ENCODE measurements around the gene RHEX.
"Not testable (repeated sequence)": the region's sequence is repeated elsewhere in the genome, so short reads cannot be mapped to it uniquely, and the experiment has no call there.

Gene RHEX

GRCh38 chr1:206052919-206053610 lies at the start of gene RHEX:
Gene RHEX, plus strand, starts transcription at chr1:206053173. Its CDS starts 44,656 bp downstream, at chr1:206097829.
- H3K36me3 Mint-ChIP-seq; H3K27me3 Mint-ChIP-seq; H3K9me3 Mint-ChIP-seq; ATAC-seq (ENCODE audit: low read depth): not testable (repeated sequence)
- Mint-ChIP-seq H3K27ac (peak within 1 kb of the TSS; percentile 91), H3K4me1 (peaks cover 49% of the 10 kb centered on the region), H3K4me3 (peak within 1 kb of the TSS; percentile 77)
- DNase-seq (ENCODE audit: low spot score in 2 of 2): peak; percentile 47 to 57

- DNase-seq (ENCODE audit: low spot score in 2 of 2) (no peak), ATAC-seq (ENCODE audit: low read depth) (no peak)
- Mint-ChIP-seq H3K9me3 (no peaks in the 10 kb centered on the region), H3K4me3 (no peak overlapping the region), H3K27ac (no peak overlapping the region), H3K27me3 (peaks cover 10% of the 10 kb centered on the region), H3K4me1 (peaks cover 10% of the 10 kb centered on the region), H3K36me3 (no peaks in the 10 kb centered on the region)
These were observed 48.8 kb upstream of the RHEX start for GRCh38 chr1:206003854-206004800.

GRCh38 chr1:206004826-206005225 lies 48.1 kb upstream of the RHEX start:
- Mint-ChIP-seq H3K9me3 (no peaks in the 10 kb centered on the region), H3K27me3 (peaks cover 10% of the 10 kb centered on the region), H3K36me3 (no peaks in the 10 kb centered on the region), H3K4me1 (peaks cover 10% of the 10 kb centered on the region), H3K4me3 (no peak overlapping the region), H3K27ac (no peak overlapping the region)
- no peak for DNase-seq (ENCODE audit: low spot score in 2 of 2)
- no peak for ATAC-seq (ENCODE audit: low read depth)

- peaks cover 10% of the 10 kb centered on the region for H3K27me3 Mint-ChIP-seq
- DNase-seq (ENCODE audit: low spot score in 2 of 2) (no peak), ATAC-seq (ENCODE audit: low read depth) (no peak)
- H3K36me3 Mint-ChIP-seq: no peaks in the 10 kb centered on the region
- H3K27ac Mint-ChIP-seq: no peak overlapping the region
- peaks cover 10% of the 10 kb centered on the region for H3K4me1 Mint-ChIP-seq
- H3K4me3 Mint-ChIP-seq: no peak overlapping the region
- H3K9me3 Mint-ChIP-seq: no peaks in the 10 kb centered on the region
These were observed 47.7 kb upstream of the RHEX start for GRCh38 chr1:206005234-206005633.

GRCh38 chr1:206005778-206006180 lies 47.2 kb upstream of the RHEX start:
- DNase-seq (ENCODE audit: low spot score in 2 of 2) (no peak), ATAC-seq (ENCODE audit: low read depth) (no peak)
- Mint-ChIP-seq H3K36me3 (no peaks in the 10 kb centered on the region), H3K9me3 (no peaks in the 10 kb centered on the region), H3K4me1 (peaks cover 10% of the 10 kb centered on the region), H3K27ac (no peak overlapping the region), H3K4me3 (no peak overlapping the region), H3K27me3 (peaks cover 10% of the 10 kb centered on the region)

GRCh38 chr1:206006946-206007345 lies 46.0 kb upstream of the RHEX start:
- Mint-ChIP-seq H3K27ac (no peak overlapping the region), H3K9me3 (no peaks in the 10 kb centered on the region), H3K27me3 (peaks cover 10% of the 10 kb centered on the region), H3K4me3 (no peak overlapping the region), H3K4me1 (peaks cover 17% of the 10 kb centered on the region), H3K36me3 (no peaks in the 10 kb centered on the region)
- DNase-seq (ENCODE audit: low spot score in 2 of 2) (no peak), ATAC-seq (ENCODE audit: low read depth) (no peak)

GRCh38 chr1:206010060-206010459 lies 42.9 kb upstream of the RHEX start:
- Mint-ChIP-seq H3K4me1 (peaks cover 23% of the 10 kb centered on the region), H3K36me3 (no peaks in the 10 kb centered on the region), H3K4me3 (no peak overlapping the region), H3K27ac (no peak overlapping the region), H3K9me3 (no peaks in the 10 kb centered on the region), H3K27me3 (no peaks in the 10 kb centered on the region)
- DNase-seq (ENCODE audit: low spot score in 2 of 2) (no peak), ATAC-seq (ENCODE audit: low read depth) (no peak)

- Mint-ChIP-seq H3K36me3 (no peaks in the 10 kb centered on the region), H3K27ac (no peak overlapping the region), H3K4me3 (no peak overlapping the region), H3K27me3 (no peaks in the 10 kb centered on the region), H3K4me1 (peaks cover 23% of the 10 kb centered on the region), H3K9me3 (no peaks in the 10 kb centered on the region)
- no peak for DNase-seq (ENCODE audit: low spot score in 2 of 2)
- ATAC-seq (ENCODE audit: low read depth): no peak
These were observed 41.9 kb upstream of the RHEX start for GRCh38 chr1:206011057-206011456.

GRCh38 chr1:206012086-206012859 lies 40.7 kb upstream of the RHEX start:
- no peaks in the 10 kb centered on the region for H3K27me3 Mint-ChIP-seq
- ATAC-seq (ENCODE audit: low read depth) (peak; percentile 99), DNase-seq (ENCODE audit: low spot score in 2 of 2) (peak; percentile 71 to 84)
- peak overlapping the region; percentile 93 for H3K27ac Mint-ChIP-seq
- no peaks in the 10 kb centered on the region for H3K9me3 Mint-ChIP-seq
- peak overlapping the region; percentile 69 for H3K4me3 Mint-ChIP-seq
- peaks cover 23% of the 10 kb centered on the region for H3K4me1 Mint-ChIP-seq
- H3K36me3 Mint-ChIP-seq: no peaks in the 10 kb centered on the region

- ATAC-seq (ENCODE audit: low read depth): no peak
These were observed 39.8 kb upstream of the RHEX start for GRCh38 chr1:206013026-206013795.

GRCh38 chr1:206014601-206015000 lies 38.4 kb upstream of the RHEX start:
- Mint-ChIP-seq H3K27ac (peak overlapping the region; percentile 42), H3K4me1 (peaks cover 23% of the 10 kb centered on the region), H3K9me3 (no peaks in the 10 kb centered on the region), H3K27me3 (no peaks in the 10 kb centered on the region), H3K36me3 (no peaks in the 10 kb centered on the region), H3K4me3 (no peak overlapping the region)
- DNase-seq (ENCODE audit: low spot score in 2 of 2) (no peak), ATAC-seq (ENCODE audit: low read depth) (no peak)

More at GRCh38 chr1:206013026-206013795, 39.8 kb upstream of the RHEX start:
- Mint-ChIP-seq H3K9me3 (no peaks in the 10 kb centered on the region), H3K4me3 (peak overlapping the region; percentile 69), H3K36me3 (no peaks in the 10 kb centered on the region), H3K27ac (peak overlapping the region; percentile 93), H3K27me3 (no peaks in the 10 kb centered on the region), H3K4me1 (peaks cover 23% of the 10 kb centered on the region)
- DNase-seq (ENCODE audit: low spot score in 2 of 2): no peak

- Mint-ChIP-seq H3K36me3 (no peaks in the 10 kb centered on the region), H3K27ac (no peak overlapping the region), H3K9me3 (no peaks in the 10 kb centered on the region), H3K4me3 (no peak overlapping the region), H3K4me1 (peaks cover 23% of the 10 kb centered on the region), H3K27me3 (no peaks in the 10 kb centered on the region)
- DNase-seq (ENCODE audit: low spot score in 2 of 2) (no peak), ATAC-seq (ENCODE audit: low read depth) (no peak)
These were observed 37.9 kb upstream of the RHEX start for GRCh38 chr1:206015071-206015470.

- H3K27ac Mint-ChIP-seq: no peak overlapping the region
- DNase-seq (ENCODE audit: low spot score in 2 of 2) (no peak), ATAC-seq (ENCODE audit: low read depth) (no peak)
- H3K36me3 Mint-ChIP-seq: no peaks in the 10 kb centered on the region
- no peaks in the 10 kb centered on the region for H3K9me3 Mint-ChIP-seq
- H3K4me3 Mint-ChIP-seq: no peak overlapping the region
- peaks cover 4% of the 10 kb centered on the region for H3K27me3 Mint-ChIP-seq
- no peaks in the 10 kb centered on the region for H3K4me1 Mint-ChIP-seq
These were observed 32.5 kb upstream of the RHEX start for GRCh38 chr1:206020393-206021007.

All from memory B cell (primary cell).